SK-N-MC (cell line): ENCODE results near the gene SLC30A5.

ENCODE experiments used
- EZH2 ChIP-seq: fragments of 200-600 bp; sonication (generic); IDR thresholded peaks from one replicate; pipeline ENCODE4 v1.6.1; 2017; ENCODE audit warnings: antibody characterized with exemption
- POLR2AphosphoS5 ChIP-seq: IDR thresholded peaks from 2 replicates; pipeline ENCODE4 v1.6.1; 2012; ENCODE audit warnings: mild to moderate bottlenecking, low read depth, low read length, borderline replicate concordance

- TF ChIP-seq POLR2AphosphoS5 (no peak), EZH2 (no peak)
Observed at GRCh38 chr5:69079556-69079955, 14.3 kb upstream of the SLC30A5 start.
